ENCODE results near the gene ATP5PD.

- TF ChIP-seq SP2 (tag by site-specific recombination; IDR thresholded peaks at IDR 0.05) (no peak), ZNF155 (tag by site-specific recombination; IDR thresholded peaks at IDR 0.05) (no peak), KLF8 (tag by site-specific recombination; IDR thresholded peaks at IDR 0.05) (no peak), ZFP69B (tag by site-specific recombination; IDR thresholded peaks at IDR 0.05) (no peak), KLF9 (tag by site-specific recombination; IDR thresholded peaks at IDR 0.05; ENCODE audit: low read depth) (no peak), ZNF274 (IDR thresholded peaks at IDR 0.05; ENCODE audit: low read length) (no peak), ZNF274 (tag by site-specific recombination; IDR thresholded peaks at IDR 0.05; ENCODE audit: borderline replicate concordance) (no peak), ZNF211 (tag by site-specific recombination; IDR thresholded peaks at IDR 0.05; ENCODE audit: low read depth) (no peak), ZNF777 (tag by site-specific recombination; IDR thresholded peaks at IDR 0.05; ENCODE audit: borderline replicate concordance) (no peak), ZNF184 (tag by site-specific recombination; IDR thresholded peaks at IDR 0.05) (no peak), ZNF280D (tag by site-specific recombination; IDR thresholded peaks at IDR 0.05) (no peak), ZNF350 (tag by site-specific recombination; IDR thresholded peaks at IDR 0.05) (no peak), KLF1 (tag by site-specific recombination; IDR thresholded peaks at IDR 0.05) (no peak)
- TF ChIP-seq, protein P1, sequence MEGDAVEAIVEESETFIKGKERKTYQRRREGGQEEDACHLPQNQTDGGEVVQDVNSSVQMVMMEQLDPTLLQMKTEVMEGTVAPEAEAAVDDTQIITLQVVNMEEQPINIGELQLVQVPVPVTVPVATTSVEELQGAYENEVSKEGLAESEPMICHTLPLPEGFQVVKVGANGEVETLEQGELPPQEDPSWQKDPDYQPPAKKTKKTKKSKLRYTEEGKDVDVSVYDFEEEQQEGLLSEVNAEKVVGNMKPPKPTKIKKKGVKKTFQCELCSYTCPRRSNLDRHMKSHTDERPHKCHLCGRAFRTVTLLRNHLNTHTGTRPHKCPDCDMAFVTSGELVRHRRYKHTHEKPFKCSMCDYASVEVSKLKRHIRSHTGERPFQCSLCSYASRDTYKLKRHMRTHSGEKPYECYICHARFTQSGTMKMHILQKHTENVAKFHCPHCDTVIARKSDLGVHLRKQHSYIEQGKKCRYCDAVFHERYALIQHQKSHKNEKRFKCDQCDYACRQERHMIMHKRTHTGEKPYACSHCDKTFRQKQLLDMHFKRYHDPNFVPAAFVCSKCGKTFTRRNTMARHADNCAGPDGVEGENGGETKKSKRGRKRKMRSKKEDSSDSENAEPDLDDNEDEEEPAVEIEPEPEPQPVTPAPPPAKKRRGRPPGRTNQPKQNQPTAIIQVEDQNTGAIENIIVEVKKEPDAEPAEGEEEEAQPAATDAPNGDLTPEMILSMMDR (tag by site-specific recombination; IDR thresholded peaks at IDR 0.05) = no peak
Observed at GRCh38 chr17:75079023-75079373, 32.2 kb upstream of the ATP5PD start.
